ENCODE results near the gene BRAF. TPM values are rescaled to one million over a fixed set of nuclear protein-coding genes. Genes with fewer than 3 reads are reported as not detected.
"Not testable (repeated sequence)": the region's sequence is repeated elsewhere in the genome, so short reads cannot be mapped to it uniquely, and the experiment has no call there.

The BRAF gene
- total RNA-seq, 2 donors from 2014 or later, result 56.1 to 59.6 TPM

GRCh38 chr7:140857048-140857447, 67.7 kb downstream of the BRAF start:
- H3K27ac Mint-ChIP-seq, result peak overlapping the region; percentile 57
- no peaks in the 10 kb centered on the region for H3K27me3 Mint-ChIP-seq
- H3K9me3 ChIP-seq (ENCODE audit: control insufficient read depth, low read length, poor library complexity, severe bottlenecking), result no peaks in the 10 kb centered on the region
- peaks cover 33% of the 10 kb centered on the region for H3K4me1 Mint-ChIP-seq
- no peak overlapping the region for H3K4me3 Mint-ChIP-seq
- no peak for ATAC-seq
- peaks cover under 1% of the 10 kb centered on the region for H3K36me3 Mint-ChIP-seq (ENCODE audit: low read depth)
- DNase-seq, result no peak

- Mint-ChIP-seq H3K4me3 (no peak overlapping the region), H3K4me1 (peaks cover 8% of the 10 kb centered on the region), H3K27ac (no peak overlapping the region), H3K36me3 (ENCODE audit: low read depth) (peaks cover 8% of the 10 kb centered on the region), H3K27me3 (no peaks in the 10 kb centered on the region)
- H3K9me3 ChIP-seq (ENCODE audit: control insufficient read depth, low read length, poor library complexity, severe bottlenecking), result no peaks in the 10 kb centered on the region
- no peak for DNase-seq
- no peak for ATAC-seq
Measured at GRCh38 chr7:140841166-140841715, 83.5 kb downstream of the BRAF start.

GRCh38 chr7:140831724-140832123, 93.0 kb downstream of the BRAF start:
- Mint-ChIP-seq H3K36me3 (ENCODE audit: low read depth) (peaks cover 2% of the 10 kb centered on the region), H3K27me3 (no peaks in the 10 kb centered on the region), H3K4me3 (no peak overlapping the region), H3K27ac (peak overlapping the region; percentile 27), H3K4me1 (peaks cover 6% of the 10 kb centered on the region)
- H3K9me3 ChIP-seq (ENCODE audit: control insufficient read depth, low read length, poor library complexity, severe bottlenecking), result no peaks in the 10 kb centered on the region
- no peak for ATAC-seq
- no peak for DNase-seq

- DNase-seq, result no peak
- H3K9me3 ChIP-seq (ENCODE audit: control insufficient read depth, low read length, poor library complexity, severe bottlenecking), result no peaks in the 10 kb centered on the region
- Mint-ChIP-seq H3K4me3 (no peak overlapping the region), H3K27me3 (no peaks in the 10 kb centered on the region), H3K36me3 (ENCODE audit: low read depth) (peaks cover 2% of the 10 kb centered on the region), H3K4me1 (peaks cover 4% of the 10 kb centered on the region), H3K27ac (no peak overlapping the region)
- ATAC-seq, result no peak
Measured at GRCh38 chr7:140829720-140830119, 95.0 kb downstream of the BRAF start.

GRCh38 chr7:140828741-140829140, 96.0 kb downstream of the BRAF start:
- Mint-ChIP-seq H3K4me3 (no peak overlapping the region), H3K36me3 (ENCODE audit: low read depth) (peaks cover 2% of the 10 kb centered on the region), H3K4me1 (peaks cover 4% of the 10 kb centered on the region), H3K27ac (peak overlapping the region; percentile 66), H3K27me3 (no peaks in the 10 kb centered on the region)
- no peaks in the 10 kb centered on the region for H3K9me3 ChIP-seq (ENCODE audit: control insufficient read depth, low read length, poor library complexity, severe bottlenecking)
- ATAC-seq, result no peak
- no peak for DNase-seq

GRCh38 chr7:140817383-140817782, 107.3 kb downstream of the BRAF start:
- not testable (repeated sequence) for H3K4me1 Mint-ChIP-seq, H3K27ac Mint-ChIP-seq

GRCh38 chr7:140810830-140811556, 113.7 kb downstream of the BRAF start:
- peaks cover under 1% of the 10 kb centered on the region for H3K36me3 Mint-ChIP-seq (ENCODE audit: low read depth)
- peaks cover 8% of the 10 kb centered on the region for H3K4me1 Mint-ChIP-seq
- no peaks in the 10 kb centered on the region for H3K9me3 ChIP-seq (ENCODE audit: control insufficient read depth, low read length, poor library complexity, severe bottlenecking)
- ATAC-seq (peak; percentile 82), DNase-seq (peak; percentile 13 to 52 (median 14))
- no peaks in the 10 kb centered on the region for H3K27me3 Mint-ChIP-seq
- H3K27ac Mint-ChIP-seq, result no peak overlapping the region
- no peak overlapping the region for H3K4me3 Mint-ChIP-seq

More at GRCh38 chr7:140817383-140817782, 107.3 kb downstream of the BRAF start:
- not testable (repeated sequence) for ATAC-seq; DNase-seq; H3K4me3 Mint-ChIP-seq; H3K27me3 Mint-ChIP-seq; H3K36me3 Mint-ChIP-seq (ENCODE audit: low read depth); H3K9me3 ChIP-seq (ENCODE audit: control insufficient read depth, low read length, poor library complexity, severe bottlenecking)

- Mint-ChIP-seq H3K36me3 (ENCODE audit: low read depth) (peaks cover 2% of the 10 kb centered on the region), H3K27me3 (no peaks in the 10 kb centered on the region), H3K4me3 (no peak overlapping the region), H3K27ac (peak overlapping the region; percentile 43), H3K4me1 (peaks cover 9% of the 10 kb centered on the region)
- no peaks in the 10 kb centered on the region for H3K9me3 ChIP-seq (ENCODE audit: control insufficient read depth, low read length, poor library complexity, severe bottlenecking)
- ATAC-seq (no peak), DNase-seq (no peak)
Measured at GRCh38 chr7:140810385-140810784, 114.3 kb downstream of the BRAF start.

- Mint-ChIP-seq H3K4me3 (no peak overlapping the region), H3K4me1 (no peaks in the 10 kb centered on the region), H3K36me3 (ENCODE audit: low read depth) (peaks cover 8% of the 10 kb centered on the region), H3K27me3 (no peaks in the 10 kb centered on the region), H3K27ac (no peak overlapping the region)
- ATAC-seq (no peak), DNase-seq (no peak)
- H3K9me3 ChIP-seq (ENCODE audit: control insufficient read depth, low read length, poor library complexity, severe bottlenecking), result no peaks in the 10 kb centered on the region
Measured at GRCh38 chr7:140778975-140779374, 145.8 kb downstream of the BRAF start.

GRCh38 chr7:140778568-140778967, 146.2 kb downstream of the BRAF start:
- H3K27me3 Mint-ChIP-seq, result no peaks in the 10 kb centered on the region
- DNase-seq (no peak), ATAC-seq (no peak)
- peaks cover 8% of the 10 kb centered on the region for H3K36me3 Mint-ChIP-seq (ENCODE audit: low read depth)
- no peaks in the 10 kb centered on the region for H3K4me1 Mint-ChIP-seq
- no peak overlapping the region for H3K27ac Mint-ChIP-seq
- no peaks in the 10 kb centered on the region for H3K9me3 ChIP-seq (ENCODE audit: control insufficient read depth, low read length, poor library complexity, severe bottlenecking)
- H3K4me3 Mint-ChIP-seq, result no peak overlapping the region

GRCh38 chr7:140774371-140774770, 150.4 kb downstream of the BRAF start:
- Mint-ChIP-seq H3K27ac (peak overlapping the region; percentile 37), H3K4me3 (no peak overlapping the region), H3K27me3 (no peaks in the 10 kb centered on the region), H3K4me1 (no peaks in the 10 kb centered on the region), H3K36me3 (ENCODE audit: low read depth) (peaks cover 8% of the 10 kb centered on the region)
- no peak for ATAC-seq
- no peak for DNase-seq
- H3K9me3 ChIP-seq (ENCODE audit: control insufficient read depth, low read length, poor library complexity, severe bottlenecking), result no peaks in the 10 kb centered on the region

GRCh38 chr7:140773104-140773503, 151.6 kb downstream of the BRAF start:
- H3K27me3 Mint-ChIP-seq, result no peaks in the 10 kb centered on the region
- H3K27ac Mint-ChIP-seq, result peak overlapping the region; percentile 19
- no peak for DNase-seq
- H3K36me3 Mint-ChIP-seq (ENCODE audit: low read depth), result peaks cover 4% of the 10 kb centered on the region
- no peak for ATAC-seq
- H3K4me1 Mint-ChIP-seq, result no peaks in the 10 kb centered on the region
- no peaks in the 10 kb centered on the region for H3K9me3 ChIP-seq (ENCODE audit: control insufficient read depth, low read length, poor library complexity, severe bottlenecking)
- no peak overlapping the region for H3K4me3 Mint-ChIP-seq

GRCh38 chr7:140771826-140772225, 152.9 kb downstream of the BRAF start:
- H3K36me3 Mint-ChIP-seq (ENCODE audit: low read depth), result peaks cover 4% of the 10 kb centered on the region
- H3K4me3 Mint-ChIP-seq, result peak overlapping the region; percentile 19
- ATAC-seq (no peak), DNase-seq (no peak)
- H3K4me1 Mint-ChIP-seq, result no peaks in the 10 kb centered on the region
- no peaks in the 10 kb centered on the region for H3K9me3 ChIP-seq (ENCODE audit: control insufficient read depth, low read length, poor library complexity, severe bottlenecking)
- no peak overlapping the region for H3K27ac Mint-ChIP-seq
- no peaks in the 10 kb centered on the region for H3K27me3 Mint-ChIP-seq

- ATAC-seq, result no peak
- no peak overlapping the region for H3K4me3 Mint-ChIP-seq
- DNase-seq, result no peak
- H3K4me1 Mint-ChIP-seq, result no peaks in the 10 kb centered on the region
- H3K27ac Mint-ChIP-seq, result no peak overlapping the region
- H3K27me3 Mint-ChIP-seq, result no peaks in the 10 kb centered on the region
- peaks cover 3% of the 10 kb centered on the region for H3K36me3 Mint-ChIP-seq (ENCODE audit: low read depth)
- no peaks in the 10 kb centered on the region for H3K9me3 ChIP-seq (ENCODE audit: control insufficient read depth, low read length, poor library complexity, severe bottlenecking)
Measured at GRCh38 chr7:140769852-140770251, 154.9 kb downstream of the BRAF start.

Measured in T-helper 17 cell (primary cell).